Activated CD8-positive, alpha-beta memory T cell treated with anti-CD3 and anti-CD28 coated beads, Interleukin-2, amount 10 ng/mL, durations not matched to agents 7 days and 5 days (primary cell): ENCODE measurements around the gene TCF19. TPM values are rescaled to one million over a fixed set of nuclear protein-coding genes. Genes with fewer than 3 reads are reported as not detected.
A peak's percentile ranks its signal among the peaks of the same experiment; 100 is the strongest.

Experiments used
- ATAC-seq: fragments of 150-1000 bp; cut with Tn5 transposase; one replicate; pipeline ENCODE4 v1.10.0; 2021; ENCODE audit warnings: moderate library complexity
- CTCF ChIA-PET: fragments of 350-600 bp; sonication (Branson Sonifier 250); formaldehyde crosslinking; loops from one replicate; lab custom pipeline; 2021; ENCODE audit warnings: antibody characterized with exemption; lab: Charles Lee
- DNase-seq: peaks from one replicate; pipeline ENCODE4 v3.0.0-alpha.2; 2020
- H3K27ac Mint-ChIP-seq: one replicate; pipeline ENCODE4 v1.8.0; 2021; ENCODE audit warnings: mild to moderate bottlenecking, mixed read lengths
- H3K27me3 Mint-ChIP-seq: one replicate; pipeline ENCODE4 v1.8.0; 2021; ENCODE audit warnings: mixed read lengths
- H3K36me3 Mint-ChIP-seq: one replicate; pipeline ENCODE4 v1.8.0; 2021; ENCODE audit warnings: mild to moderate bottlenecking, mixed read lengths
- H3K4me1 Mint-ChIP-seq: one replicate; pipeline ENCODE4 v1.8.0; 2021; ENCODE audit warnings: mixed read lengths
- H3K4me3 Mint-ChIP-seq: one replicate; pipeline ENCODE4 v1.8.0; 2021; ENCODE audit warnings: mild to moderate bottlenecking, moderate library complexity, mixed read lengths
- H3K9me3 Mint-ChIP-seq: one replicate; pipeline ENCODE4 v1.8.0; 2022; ENCODE audit warnings: low read depth, mixed read lengths
- total RNA-seq, 2 experiments: library from RNA; stranded (reverse); gene quantifications; one replicate each; pipeline ENCODE4 v1.2.3, GENCODE V29; 2021

The TCF19 gene
- total RNA-seq, 2 experiments from 2014 or later, result 100 to 106 TPM

- Mint-ChIP-seq H3K27me3 (peaks cover 20% of the 10 kb centered on the region), H3K36me3 (no peaks in the 10 kb centered on the region), H3K27ac (no peak within 1 kb of the TSS), H3K4me3 (no peak within 1 kb of the TSS), H3K9me3 (no peaks in the 10 kb centered on the region), H3K4me1 (no peaks in the 10 kb centered on the region)
- CTCF ChIA-PET, result interaction anchor here (0.5 to 1.1 kb wide), 3 partner anchors 7 to 21 kb away, joined by 3 read pairs; no protein-coding TSS in a partner anchor
- no peak for ATAC-seq
- no peak for DNase-seq
Observed at GRCh38 chr6:31120151-31120915, 38.1 kb upstream of the TCF19 start, which contains the start of gene CDSN. CDSN (minus strand) TSS chr6:31120446; CDS start chr6:31120419, 27 bp downstream.

GRCh38 chr6:31121131-31121790 is 37.1 kb upstream of the TCF19 start:
- Mint-ChIP-seq H3K27me3 (peaks cover 12% of the 10 kb centered on the region), H3K27ac (no peak overlapping the region), H3K4me1 (no peaks in the 10 kb centered on the region), H3K9me3 (no peaks in the 10 kb centered on the region), H3K36me3 (no peaks in the 10 kb centered on the region), H3K4me3 (no peak overlapping the region)
- CTCF ChIA-PET, result interaction anchor here (0.9 kb wide), 1 partner anchor 11 kb away, joined by 3 read pairs; no protein-coding TSS in a partner anchor
- DNase-seq (no peak), ATAC-seq (no peak)

- no peaks in the 10 kb centered on the region for H3K36me3 Mint-ChIP-seq
- H3K9me3 Mint-ChIP-seq, result no peaks in the 10 kb centered on the region
- H3K4me1 Mint-ChIP-seq, result no peaks in the 10 kb centered on the region
- no peak overlapping the region for H3K4me3 Mint-ChIP-seq
- ATAC-seq, result no peak
- no peak for DNase-seq
- no peak overlapping the region for H3K27ac Mint-ChIP-seq
- peaks cover 14% of the 10 kb centered on the region for H3K27me3 Mint-ChIP-seq
- CTCF ChIA-PET, result interaction anchor here (0.8 to 1.6 kb wide), 2 partner anchors 24 to 43 kb away, joined by 3 to 4 read pairs; no protein-coding TSS in a partner anchor
Observed at GRCh38 chr6:31122791-31123706, 35.3 kb upstream of the TCF19 start.

GRCh38 chr6:31125162-31125561 is 33.2 kb upstream of the TCF19 start:
- Mint-ChIP-seq H3K4me1 (no peaks in the 10 kb centered on the region), H3K27ac (no peak overlapping the region), H3K9me3 (no peaks in the 10 kb centered on the region), H3K27me3 (peaks cover 23% of the 10 kb centered on the region), H3K4me3 (no peak overlapping the region), H3K36me3 (no peaks in the 10 kb centered on the region)
- DNase-seq (no peak), ATAC-seq (no peak)
- CTCF ChIA-PET, result interaction anchor here (1.1 kb wide), 1 partner anchor 10 kb away, joined by 3 read pairs; no protein-coding TSS in a partner anchor

- Mint-ChIP-seq H3K27me3 (peaks cover 23% of the 10 kb centered on the region), H3K27ac (no peak overlapping the region), H3K9me3 (no peaks in the 10 kb centered on the region), H3K4me3 (no peak overlapping the region), H3K36me3 (no peaks in the 10 kb centered on the region), H3K4me1 (no peaks in the 10 kb centered on the region)
- CTCF ChIA-PET, result interaction anchor here (4.2 kb wide), 1 partner anchor 13 kb away, joined by 23 read pairs; the partner anchor contains the start of gene PSORS1C2
- ATAC-seq (no peak), DNase-seq (no peak)
Observed at GRCh38 chr6:31125586-31126363, 32.6 kb upstream of the TCF19 start.

- H3K9me3 Mint-ChIP-seq, result no peaks in the 10 kb centered on the region
- H3K36me3 Mint-ChIP-seq, result no peaks in the 10 kb centered on the region
- no peak overlapping the region for H3K4me3 Mint-ChIP-seq
- no peak for DNase-seq
- no peak overlapping the region for H3K27ac Mint-ChIP-seq
- H3K4me1 Mint-ChIP-seq, result no peaks in the 10 kb centered on the region
- CTCF ChIA-PET, result interaction anchor here (0.7 to 4.2 kb wide), 6 partner anchors 12 to 529 kb away, joined by 3 to 23 read pairs (median 5); partner anchors contain the start of genes GTF2H4 and PSORS1C2
- no peak for ATAC-seq
- peaks cover 22% of the 10 kb centered on the region for H3K27me3 Mint-ChIP-seq
Observed at GRCh38 chr6:31126396-31127175, 31.8 kb upstream of the TCF19 start.

- peak; percentile 80 for ATAC-seq
- no peaks in the 10 kb centered on the region for H3K36me3 Mint-ChIP-seq
- no peaks in the 10 kb centered on the region for H3K4me1 Mint-ChIP-seq
- peaks cover 18% of the 10 kb centered on the region for H3K27me3 Mint-ChIP-seq
- DNase-seq, result peak; percentile 82
- H3K9me3 Mint-ChIP-seq, result no peaks in the 10 kb centered on the region
- no peak overlapping the region for H3K4me3 Mint-ChIP-seq
- no peak overlapping the region for H3K27ac Mint-ChIP-seq
- CTCF ChIA-PET, result interaction anchor here (0.7 to 4.2 kb wide), 18 partner anchors 10 to 248 kb away, joined by 3 to 23 read pairs (median 5); partner anchors contain the start of gene PSORS1C2
Observed at GRCh38 chr6:31128093-31128676, 30.2 kb upstream of the TCF19 start.

GRCh38 chr6:31129130-31129529 is 29.3 kb upstream of the TCF19 start:
- ATAC-seq (no peak), DNase-seq (no peak)
- Mint-ChIP-seq H3K36me3 (no peaks in the 10 kb centered on the region), H3K27me3 (peaks cover 18% of the 10 kb centered on the region), H3K4me1 (no peaks in the 10 kb centered on the region), H3K4me3 (no peak overlapping the region), H3K9me3 (no peaks in the 10 kb centered on the region), H3K27ac (no peak overlapping the region)
- CTCF ChIA-PET, result interaction anchor here (0.7 to 4.2 kb wide), 17 partner anchors 9 to 247 kb away, joined by 3 to 23 read pairs (median 5); partner anchors contain the start of gene PSORS1C2

GRCh38 chr6:31130751-31131150 is 27.6 kb upstream of the TCF19 start:
- DNase-seq (no peak), ATAC-seq (no peak)
- no peak overlapping the region for H3K27ac Mint-ChIP-seq
- CTCF ChIA-PET, result interaction anchor here (1.5 to 2.5 kb wide), 5 partner anchors 10 to 64 kb away, joined by 3 to 8 read pairs (median 6); no protein-coding TSS in a partner anchor
- no peak overlapping the region for H3K4me3 Mint-ChIP-seq
- H3K9me3 Mint-ChIP-seq, result no peaks in the 10 kb centered on the region
- H3K36me3 Mint-ChIP-seq, result no peaks in the 10 kb centered on the region
- H3K27me3 Mint-ChIP-seq, result peaks cover 18% of the 10 kb centered on the region
- no peaks in the 10 kb centered on the region for H3K4me1 Mint-ChIP-seq

- no peaks in the 10 kb centered on the region for H3K4me1 Mint-ChIP-seq
- DNase-seq (no peak), ATAC-seq (no peak)
- CTCF ChIA-PET, result interaction anchor here (0.6 to 1.9 kb wide), 5 partner anchors 13 to 321 kb away, joined by 3 to 6 read pairs (median 4); no protein-coding TSS in a partner anchor
- H3K9me3 Mint-ChIP-seq, result no peaks in the 10 kb centered on the region
- H3K36me3 Mint-ChIP-seq, result no peaks in the 10 kb centered on the region
- H3K4me3 Mint-ChIP-seq, result no peak overlapping the region
- H3K27ac Mint-ChIP-seq, result no peak overlapping the region
- H3K27me3 Mint-ChIP-seq, result peaks cover 18% of the 10 kb centered on the region
Observed at GRCh38 chr6:31131595-31131994, 26.8 kb upstream of the TCF19 start.

GRCh38 chr6:31132806-31133205 is 25.6 kb upstream of the TCF19 start:
- H3K36me3 Mint-ChIP-seq, result no peaks in the 10 kb centered on the region
- DNase-seq, result no peak
- peaks cover 17% of the 10 kb centered on the region for H3K27me3 Mint-ChIP-seq
- CTCF ChIA-PET, result interaction anchor here (1.2 to 2.6 kb wide), 3 partner anchors 39 to 234 kb away, joined by 3 to 13 read pairs (median 3); no protein-coding TSS in a partner anchor
- no peak for ATAC-seq
- no peaks in the 10 kb centered on the region for H3K9me3 Mint-ChIP-seq
- H3K4me3 Mint-ChIP-seq, result no peak overlapping the region
- no peak overlapping the region for H3K27ac Mint-ChIP-seq
- H3K4me1 Mint-ChIP-seq, result peaks cover 4% of the 10 kb centered on the region
